Measurements from ENCODE around the gene PRKAG2.

- no peak for TF ChIP-seq CTCF (IDR thresholded peaks at IDR 0.05)
- TF ChIP-seq POLR2A (IDR thresholded peaks at IDR 0.05), result no peak
Observed at GRCh38 chr7:151793991-151794507, 82.9 kb downstream of the PRKAG2 start.
